Liver (tissue), 9 donors: ENCODE measurements around the gene DAB1. TPM values are rescaled to one million over a fixed set of nuclear protein-coding genes. Genes with fewer than 3 reads are reported as not detected.

ENCODE experiments used
- DNase-seq: peaks from one replicate; pipeline ENCODE4 v3.0.0-alpha.2; 2017; ENCODE audit warnings: low spot score
- H3K27ac ChIP-seq, 2 donors: one replicate each; pipeline ENCODE4 v1.7.0; 2013; ENCODE audit warnings: inconsistent platforms in 2 of 2, low read length in 2 of 2, control low read depth in 1 of 2, low read depth in 1 of 2, mild to moderate bottlenecking in 1 of 2
- H3K27me3 ChIP-seq, 4 donors: one replicate each; pipeline versions ENCODE4 v1.6.1 to v1.7.0; 2013; ENCODE audit warnings: low read length in 3 of 4, inconsistent platforms in 1 of 4, mild to moderate bottlenecking in 1 of 4, moderate library complexity in 1 of 4; ENCODE audit not compliant: control insufficient read depth in 4 of 4, insufficient read depth in 4 of 4
- H3K36me3 ChIP-seq, 4 donors: one replicate each; pipeline versions ENCODE4 v1.6.1 to v1.7.0; 2013; ENCODE audit warnings: low read length in 3 of 4, mild to moderate bottlenecking in 3 of 4, low read depth in 1 of 4, moderate library complexity in 1 of 4; ENCODE audit not compliant: control insufficient read depth in 4 of 4, insufficient read depth in 3 of 4
- H3K4me1 ChIP-seq, 4 donors: one replicate each; pipeline versions ENCODE4 v1.6.1 to v1.7.0; 2013; ENCODE audit warnings: low read length in 3 of 4, mild to moderate bottlenecking in 3 of 4, moderate library complexity in 1 of 4; ENCODE audit not compliant: control insufficient read depth in 4 of 4, insufficient read depth in 4 of 4
- H3K4me3 ChIP-seq, 3 donors: one replicate each; pipeline versions ENCODE4 v1.6.1 to v1.7.0; 2013; ENCODE audit warnings: low read length in 3 of 3, control low read depth in 1 of 3, low read depth in 1 of 3, mild to moderate bottlenecking in 1 of 3
- H3K9ac ChIP-seq, 2 donors: one replicate each; pipeline ENCODE4 v1.7.0; 2013; ENCODE audit warnings: low read length in 2 of 2, mild to moderate bottlenecking in 2 of 2, moderate library complexity in 2 of 2, control low read depth in 1 of 2, low read depth in 1 of 2
- H3K9me3 ChIP-seq, 4 donors: one replicate each; pipeline versions ENCODE4 v1.6.1 to v1.7.0; 2013; ENCODE audit warnings: low read length in 3 of 4; ENCODE audit not compliant: control insufficient read depth in 4 of 4
- ATF3 ChIP-seq: IDR thresholded peaks from 2 replicates; pipeline ENCODE4 v1.6.1; 2016; ENCODE audit warnings: antibody characterized with exemption
- FOXA1 ChIP-seq: IDR thresholded peaks from 2 replicates; pipeline ENCODE4 v1.6.1; 2016; ENCODE audit warnings: antibody characterized with exemption
- FOXA2 ChIP-seq: IDR thresholded peaks from 2 replicates; pipeline ENCODE4 v1.6.1; 2016; ENCODE audit warnings: antibody characterized with exemption
- GABPA ChIP-seq, 2 donors: IDR thresholded peaks in 1 of 2; conservative IDR thresholded peaks in 1 of 2; 2 replicates each; pipeline ENCODE4 v1.6.1; 2016; ENCODE audit warnings: antibody characterized with exemption in 2 of 2, mild to moderate bottlenecking in 1 of 2, moderate library complexity in 1 of 2
- HNF4A ChIP-seq, 2 donors: conservative IDR thresholded peaks; 2 replicates each; pipeline ENCODE4 v1.6.1; 2016; ENCODE audit warnings: antibody characterized with exemption in 2 of 2, mild to moderate bottlenecking in 2 of 2
- JUND ChIP-seq, 2 donors: IDR thresholded peaks; 2 replicates each; pipeline ENCODE4 v1.6.1; 2016; ENCODE audit warnings: antibody characterized with exemption in 2 of 2
- NR2F2 ChIP-seq: IDR thresholded peaks from 2 replicates; pipeline ENCODE4 v1.6.1; 2016; ENCODE audit warnings: antibody characterized with exemption
- RAD21 ChIP-seq, 2 donors: IDR thresholded peaks; 2 replicates each; pipeline ENCODE4 v1.6.1; 2016; ENCODE audit warnings: antibody characterized with exemption in 2 of 2, mild to moderate bottlenecking in 2 of 2
- RXRA ChIP-seq, 2 donors: IDR thresholded peaks; 2 replicates each; pipeline ENCODE4 v1.6.1; 2017 to 2018; ENCODE audit warnings: antibody characterized with exemption in 2 of 2, mild to moderate bottlenecking in 1 of 2
- SP1 ChIP-seq: IDR thresholded peaks from 2 replicates; pipeline ENCODE4 v1.6.1; 2018; ENCODE audit warnings: antibody characterized with exemption, mild to moderate bottlenecking
- TAF1 ChIP-seq: conservative IDR thresholded peaks from 2 replicates; pipeline ENCODE4 v1.6.1; 2016; ENCODE audit warnings: antibody characterized with exemption, mild to moderate bottlenecking
- ZBTB33 ChIP-seq: IDR thresholded peaks from 2 replicates; pipeline ENCODE4 v1.6.1; 2016; ENCODE audit warnings: antibody characterized with exemption
- WGBS: extraction: QIAGEN DNeasy Blood & Tissue Kit; methylation state at CpG from one replicate; pipeline ENCODE4 v1.1.7; 2013; 5-methylcytosine and 5-hydroxymethylcytosine counted together
- polyA plus RNA-seq, 2 donors: library from polyadenylated mRNA; stranded (reverse) in 1 of 2; unstranded in 1 of 2; fragments of 200-250 nt in 1 of 2; fragments of >200 nt in 1 of 2; fragmentation: Nextera tagmentation in 1 of 2; extraction: Ambion mirVana in 1 of 2; gene quantifications; one replicate each; pipeline versions ENCODE4 v1.2.1 to v1.2.3, GENCODE V29; 2013 to 2015
- total RNA-seq, 2 donors: library from RNA; depleted of rRNA; stranded (reverse); fragments of >200 nt; gene quantifications; one replicate each; pipeline ENCODE4 v1.2.3, GENCODE V29; 2014
- TF ChIP-seq, protein P1 (sequence below): IDR thresholded peaks from 2 replicates; pipeline ENCODE4 v1.6.1; 2016; ENCODE audit warnings: antibody characterized with exemption, mild to moderate bottlenecking
- donor health status: healthy.
- donor health status: healthy.
- donor health status: healthy.
- donor health status: healthy.
- donor health status: healthy.

The DAB1 gene
- total and polyA plus RNA-seq, 4 donors = 0.54 to 1.7 (median 1.2) TPM

DNA sequence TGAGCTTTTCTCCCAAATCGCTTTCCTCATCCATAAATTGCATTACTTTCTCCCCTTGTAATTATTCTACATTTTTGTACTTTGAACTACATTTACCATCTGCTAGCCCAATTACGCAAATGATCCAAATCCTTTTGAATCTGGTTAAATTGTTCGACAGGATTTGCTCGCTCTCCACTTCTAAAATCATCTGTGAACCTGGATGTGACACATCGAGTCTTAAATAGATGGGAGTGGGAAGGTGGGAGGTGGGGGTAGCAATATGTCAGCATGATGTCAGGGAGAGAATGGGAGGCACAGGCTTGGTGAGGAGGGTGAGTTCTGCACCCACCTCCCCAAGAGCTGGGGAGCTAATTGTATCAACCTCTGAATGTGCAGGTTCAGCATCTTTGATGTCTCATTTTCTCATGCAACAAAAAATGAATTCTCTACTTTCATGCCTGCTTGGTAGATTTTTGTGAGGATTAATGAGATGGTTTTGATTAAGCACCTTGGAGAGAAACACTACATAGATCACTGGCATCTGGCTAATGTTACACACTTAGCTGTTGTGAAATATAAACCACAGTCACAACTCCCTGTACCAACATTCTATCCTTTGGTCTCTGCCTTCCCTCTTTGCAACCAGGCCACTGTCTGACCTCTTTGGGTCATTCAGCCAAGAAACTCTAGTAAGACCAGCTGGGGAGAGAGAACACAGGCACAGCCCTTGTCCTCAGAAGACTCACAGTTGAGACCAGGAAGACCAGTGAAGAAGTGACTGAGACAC, 165.1 kb downstream of the DAB1 start:
- no peak overlapping the region for H3K27ac ChIP-seq
- peak in 1 of 2 donors; percentile 27 for TF ChIP-seq HNF4A (conservative IDR thresholded peaks at IDR 0.05)
- no peak for TF ChIP-seq ATF3
- TF ChIP-seq, protein P1, sequence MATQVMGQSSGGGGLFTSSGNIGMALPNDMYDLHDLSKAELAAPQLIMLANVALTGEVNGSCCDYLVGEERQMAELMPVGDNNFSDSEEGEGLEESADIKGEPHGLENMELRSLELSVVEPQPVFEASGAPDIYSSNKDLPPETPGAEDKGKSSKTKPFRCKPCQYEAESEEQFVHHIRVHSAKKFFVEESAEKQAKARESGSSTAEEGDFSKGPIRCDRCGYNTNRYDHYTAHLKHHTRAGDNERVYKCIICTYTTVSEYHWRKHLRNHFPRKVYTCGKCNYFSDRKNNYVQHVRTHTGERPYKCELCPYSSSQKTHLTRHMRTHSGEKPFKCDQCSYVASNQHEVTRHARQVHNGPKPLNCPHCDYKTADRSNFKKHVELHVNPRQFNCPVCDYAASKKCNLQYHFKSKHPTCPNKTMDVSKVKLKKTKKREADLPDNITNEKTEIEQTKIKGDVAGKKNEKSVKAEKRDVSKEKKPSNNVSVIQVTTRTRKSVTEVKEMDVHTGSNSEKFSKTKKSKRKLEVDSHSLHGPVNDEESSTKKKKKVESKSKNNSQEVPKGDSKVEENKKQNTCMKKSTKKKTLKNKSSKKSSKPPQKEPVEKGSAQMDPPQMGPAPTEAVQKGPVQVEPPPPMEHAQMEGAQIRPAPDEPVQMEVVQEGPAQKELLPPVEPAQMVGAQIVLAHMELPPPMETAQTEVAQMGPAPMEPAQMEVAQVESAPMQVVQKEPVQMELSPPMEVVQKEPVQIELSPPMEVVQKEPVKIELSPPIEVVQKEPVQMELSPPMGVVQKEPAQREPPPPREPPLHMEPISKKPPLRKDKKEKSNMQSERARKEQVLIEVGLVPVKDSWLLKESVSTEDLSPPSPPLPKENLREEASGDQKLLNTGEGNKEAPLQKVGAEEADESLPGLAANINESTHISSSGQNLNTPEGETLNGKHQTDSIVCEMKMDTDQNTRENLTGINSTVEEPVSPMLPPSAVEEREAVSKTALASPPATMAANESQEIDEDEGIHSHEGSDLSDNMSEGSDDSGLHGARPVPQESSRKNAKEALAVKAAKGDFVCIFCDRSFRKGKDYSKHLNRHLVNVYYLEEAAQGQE = peak; percentile 60
- TF ChIP-seq RAD21 (IDR thresholded peaks at IDR 0.05) = peak in 1 of 2 donors; percentile 19
- H3K9me3 ChIP-seq = peaks cover 0 to 2% (median under 1%) of the 10 kb centered on the region in 4 donors
- H3K27me3 ChIP-seq = no peaks in the 10 kb centered on the region
- H3K9ac ChIP-seq = no peak overlapping the region
- H3K4me3 ChIP-seq = no peak overlapping the region
- no peak for DNase-seq
- no peaks in the 10 kb centered on the region for H3K4me1 ChIP-seq
- 95% methylated on average over 5 of the region's 5 CpGs for WGBS
- H3K36me3 ChIP-seq = no peaks in the 10 kb centered on the region

DNA sequence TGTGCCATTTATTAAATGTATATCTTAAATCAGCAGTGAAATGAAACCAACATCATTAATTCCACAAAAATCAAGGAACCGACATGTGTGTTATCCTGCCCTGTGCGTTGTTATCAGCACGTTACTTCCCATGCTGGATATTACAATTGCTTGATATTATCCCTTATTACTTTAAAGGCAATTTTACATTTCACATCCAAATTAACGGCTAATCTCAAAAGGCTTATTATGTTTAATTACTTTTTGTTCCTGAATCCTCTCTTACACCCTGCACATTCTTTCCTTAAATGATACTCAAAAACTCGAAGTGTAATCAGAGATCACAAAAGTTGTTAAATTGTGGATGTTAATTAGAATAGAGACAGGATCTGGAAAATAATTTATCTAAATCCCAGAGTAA, 167.9 kb downstream of the DAB1 start:
- H3K36me3 ChIP-seq = no peaks in the 10 kb centered on the region
- DNase-seq = no peak
- H3K9me3 ChIP-seq = peaks cover 0 to 2% (median under 1%) of the 10 kb centered on the region in 4 donors
- no peaks in the 10 kb centered on the region for H3K4me1 ChIP-seq
- no peak for TF ChIP-seq NR2F2
- no peak for TF ChIP-seq SP1
- no peak for TF ChIP-seq ZBTB33
- TF ChIP-seq FOXA2 = no peak
- no peak for TF ChIP-seq TAF1
- no peak for TF ChIP-seq HNF4A (conservative IDR thresholded peaks at IDR 0.05)
- no peak for TF ChIP-seq RXRA (IDR thresholded peaks at IDR 0.05)
- TF ChIP-seq, protein P1 = no peak
- TF ChIP-seq JUND (IDR thresholded peaks at IDR 0.05) = no peak
- TF ChIP-seq FOXA1 = no peak
- TF ChIP-seq GABPA (IDR thresholded peaks at IDR 0.05 in 1 of 2, conservative IDR thresholded peaks at IDR 0.05 in 1 of 2) = no peak
- no peak overlapping the region for H3K9ac ChIP-seq
- H3K27ac ChIP-seq = no peak overlapping the region
- H3K4me3 ChIP-seq = no peak overlapping the region
- H3K27me3 ChIP-seq = no peaks in the 10 kb centered on the region
- WGBS = 91% methylated on average over 5 of the region's 5 CpGs
